Loucy (cell line): ENCODE data around the gene HBQ1.
"Not testable (repeated sequence)": the region's sequence is repeated elsewhere in the genome, so short reads cannot be mapped to it uniquely, and the experiment has no call there.

Source experiments
- H2AFZ ChIP-seq: fragments of 200-600 bp; sonication (generic); 2 replicates; pipeline ENCODE4 v1.6.0; 2016; ENCODE audit warnings: antibody characterized with exemption, mild to moderate bottlenecking, low read length, moderate library complexity
- H3F3A ChIP-seq: fragments of 200-600 bp; 2 replicates; pipeline ENCODE4 v1.6.0; 2016; ENCODE audit warnings: antibody characterized with exemption, low read depth, mild to moderate bottlenecking
- H3K27me3 ChIP-seq: fragments of 200-600 bp; sonication (generic); 2 replicates; pipeline ENCODE4 v1.6.1; 2014; ENCODE audit warnings: low read length, mild to moderate bottlenecking; ENCODE audit not compliant: insufficient read depth, poor library complexity, severe bottlenecking
- H3K36me3 ChIP-seq: fragments of 200-600 bp; sonication (generic); 2 replicates; pipeline ENCODE4 v1.6.1; 2016; ENCODE audit warnings: low read length; ENCODE audit not compliant: insufficient read depth
- H3K4me1 ChIP-seq: fragments of 200-600 bp; sonication (generic); 2 replicates; pipeline ENCODE4 v1.5.1; 2014; ENCODE audit warnings: low read length, mild to moderate bottlenecking; ENCODE audit not compliant: insufficient read depth, poor library complexity, severe bottlenecking
- H3K4me2 ChIP-seq: fragments of 200-600 bp; sonication (generic); 2 replicates; pipeline ENCODE4 v1.6.0; 2014; ENCODE audit warnings: antibody characterized with exemption, low read length, low read depth, mild to moderate bottlenecking; ENCODE audit not compliant: poor library complexity, severe bottlenecking
- H3K4me3 ChIP-seq: fragments of 200-600 bp; sonication (generic); 2 replicates; pipeline ENCODE4 v1.5.1; 2014; ENCODE audit warnings: low read length, mild to moderate bottlenecking, mixed read lengths; ENCODE audit not compliant: poor library complexity, severe bottlenecking
- H3K79me2 ChIP-seq: fragments of 200-600 bp; sonication (generic); 2 replicates; pipeline ENCODE4 v1.6.1; 2014; ENCODE audit warnings: low read length; ENCODE audit not compliant: insufficient read depth
- H3K9ac ChIP-seq: fragments of 200-600 bp; sonication (generic); 2 replicates; pipeline ENCODE4 v1.6.0; 2014; ENCODE audit warnings: mild to moderate bottlenecking, low read depth, low read length, moderate library complexity; ENCODE audit not compliant: poor library complexity, severe bottlenecking
- H3K9me2 ChIP-seq: fragments of 200-600 bp; sonication (generic); replicated peaks from 2 replicates; pipeline ENCODE4 v1.6.1; 2016; ENCODE audit warnings: low read depth, low read length, mixed read lengths
- H3K9me3 ChIP-seq: fragments of 200-600 bp; sonication (generic); 2 replicates; pipeline ENCODE4 v1.6.1; 2014; ENCODE audit warnings: mild to moderate bottlenecking, antibody characterized with exemption, low read length, low read depth; ENCODE audit not compliant: insufficient read depth
- H4K20me1 ChIP-seq: fragments of 200-600 bp; sonication (generic); 2 replicates; pipeline ENCODE4 v1.6.0; 2014; ENCODE audit warnings: antibody characterized with exemption, low read length, mild to moderate bottlenecking; ENCODE audit not compliant: insufficient read depth, poor library complexity, severe bottlenecking
- CTCF ChIP-seq: fragments of 200-600 bp; sonication (generic); conservative IDR thresholded peaks from 2 replicates; pipeline ENCODE4 v1.5.1; 2014; ENCODE audit warnings: mild to moderate bottlenecking, antibody characterized with exemption, low read length
- EZH2phosphoT487 ChIP-seq: fragments of 200-600 bp; IDR thresholded peaks from 2 replicates; pipeline ENCODE4 v1.6.1; 2018; ENCODE audit warnings: antibody characterized with exemption, mild to moderate bottlenecking, moderate library complexity, borderline replicate concordance

Gene HBQ1

GRCh38 chr16:200388-200787 lies 20.1 kb downstream of the HBQ1 start:
- Histone ChIP-seq H3K9me2 (no peaks in the 10 kb centered on the region), H3K4me2 (no peak overlapping the region), H2AFZ (no peak overlapping the region), H4K20me1 (no peaks in the 10 kb centered on the region), H3K79me2 (no peaks in the 10 kb centered on the region), H3K9ac (no peak overlapping the region), H3K4me1 (no peaks in the 10 kb centered on the region), H3K36me3 (peaks cover 36% of the 10 kb centered on the region; the same call in 1 of the 2 replicates), H3K4me3 (no peak overlapping the region), H3K9me3 (no peaks in the 10 kb centered on the region), H3K27me3 (no peaks in the 10 kb centered on the region), H3F3A (no peaks in the 10 kb centered on the region)
- no peak for TF ChIP-seq CTCF
- no peak for TF ChIP-seq EZH2phosphoT487

GRCh38 chr16:203246-203645 lies 23.0 kb downstream of the HBQ1 start:
- Histone ChIP-seq H3K79me2 (no peaks in the 10 kb centered on the region), H3K36me3 (peaks cover 44% of the 10 kb centered on the region; the same call in 1 of the 2 replicates), H3K9me2 (no peaks in the 10 kb centered on the region), H3K9ac (no peak overlapping the region), H3K4me3 (no peak overlapping the region), H4K20me1 (no peaks in the 10 kb centered on the region), H3K4me2 (no peak overlapping the region), H3K4me1 (no peaks in the 10 kb centered on the region), H3K9me3 (no peaks in the 10 kb centered on the region), H3F3A (no peaks in the 10 kb centered on the region), H2AFZ (no peak overlapping the region), H3K27me3 (no peaks in the 10 kb centered on the region)
- TF ChIP-seq CTCF (no peak), EZH2phosphoT487 (no peak)

- not testable (repeated sequence) for H3K4me2 ChIP-seq, H4K20me1 ChIP-seq, H3F3A ChIP-seq, H3K4me1 ChIP-seq, H3K9ac ChIP-seq, H3K27me3 ChIP-seq, H3K9me3 ChIP-seq, H3K9me2 ChIP-seq, H2AFZ ChIP-seq, H3K79me2 ChIP-seq, H3K4me3 ChIP-seq
- H3K36me3 ChIP-seq = peaks cover 41% of the 10 kb centered on the region; the same call in 1 of the 2 replicates
Observed at GRCh38 chr16:204046-204445, 23.8 kb downstream of the HBQ1 start.

GRCh38 chr16:209359-209758 lies 29.1 kb downstream of the HBQ1 start:
- H3K36me3 ChIP-seq = peaks cover 47% of the 10 kb centered on the region; the same call in 1 of the 2 replicates
- not testable (repeated sequence) for H3K4me3 ChIP-seq, H3K4me2 ChIP-seq, H3K9me3 ChIP-seq, H3K9ac ChIP-seq, H3F3A ChIP-seq, H3K9me2 ChIP-seq, H3K4me1 ChIP-seq, H2AFZ ChIP-seq, H3K27me3 ChIP-seq, H3K79me2 ChIP-seq, H4K20me1 ChIP-seq

GRCh38 chr16:211631-212180 lies 31.4 kb downstream of the HBQ1 start:
- not testable (repeated sequence) for H3K9me3 ChIP-seq, H3F3A ChIP-seq, H2AFZ ChIP-seq, H3K9ac ChIP-seq, H3K4me3 ChIP-seq, H3K9me2 ChIP-seq, H3K27me3 ChIP-seq, H4K20me1 ChIP-seq, H3K4me1 ChIP-seq, H3K4me2 ChIP-seq
- H3K36me3 ChIP-seq = peaks cover 34% of the 10 kb centered on the region; the same call in 1 of the 2 replicates
- H3K79me2 ChIP-seq = peaks cover 12% of the 10 kb centered on the region; the same call in 1 of the 2 replicates
